Mesodermal cell (in vitro differentiated cells): ENCODE data around the gene DISP3.

ENCODE experiments used
- H3K27ac ChIP-seq: 2 replicates; pipeline ENCODE4 v1.7.0; 2013; ENCODE audit warnings: mild to moderate bottlenecking, low read depth, low read length, moderate library complexity; ENCODE audit not compliant: severe bottlenecking
- H3K36me3 ChIP-seq: 2 replicates; pipeline ENCODE4 v1.7.1; 2013; ENCODE audit warnings: mild to moderate bottlenecking, low read length, moderate library complexity; ENCODE audit not compliant: control insufficient read depth, insufficient read depth
- H3K4me1 ChIP-seq: one replicate; pipeline ENCODE4 v1.7.1; 2013; ENCODE audit warnings: mild to moderate bottlenecking, low read length; ENCODE audit not compliant: insufficient read depth, control insufficient read depth, poor library complexity, severe bottlenecking
- H3K4me3 ChIP-seq: 2 replicates; pipeline ENCODE4 v1.7.0; 2013; ENCODE audit warnings: low read length, control low read depth, mild to moderate bottlenecking; ENCODE audit not compliant: insufficient read depth, poor library complexity, severe bottlenecking; ENCODE audit errors: extremely low read depth
- H3K9me3 ChIP-seq: 2 replicates; pipeline ENCODE4 v1.7.1; 2013; ENCODE audit warnings: mild to moderate bottlenecking, low read length, moderate library complexity; ENCODE audit not compliant: control insufficient read depth
- WGBS, 2 experiments: methylation state at CpG; one replicate each; pipeline ENCODE4 v1.1.5; 2013; ENCODE audit warnings: missing lambda C conversion rate in 2 of 2; ENCODE audit not compliant: insufficient coverage in 2 of 2; 5-methylcytosine and 5-hydroxymethylcytosine counted together

Gene DISP3

DNA sequence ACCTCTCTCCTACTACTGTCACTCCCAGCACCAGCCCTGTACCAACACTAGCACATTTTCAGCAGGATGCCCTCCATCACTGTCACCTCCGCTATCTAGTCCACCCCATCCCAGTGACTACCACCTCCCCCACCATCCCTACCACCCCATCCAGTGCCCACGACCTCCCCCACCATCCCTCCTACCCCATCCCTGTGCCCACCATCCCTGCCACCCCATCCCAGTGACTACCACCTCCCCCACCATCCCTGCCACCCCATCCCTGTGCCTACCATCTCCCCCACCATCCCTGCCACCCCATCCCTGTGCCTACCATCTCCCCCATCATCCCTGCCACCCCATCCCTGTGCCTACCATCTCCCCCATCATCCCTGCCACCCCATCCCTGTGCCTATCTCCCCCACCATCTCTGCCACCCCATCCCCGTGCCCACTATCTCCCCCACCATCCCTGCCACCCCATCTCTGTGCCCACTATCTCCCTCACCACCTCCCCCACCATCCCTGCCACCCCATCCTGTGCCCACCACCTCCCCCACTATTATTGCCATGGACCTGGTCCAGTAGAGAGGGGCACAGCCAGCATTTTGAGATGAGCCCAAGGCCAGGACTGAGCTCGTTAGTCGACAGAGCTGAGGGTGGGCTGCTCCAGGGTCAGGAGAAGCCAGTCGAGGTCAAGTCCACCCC lies 45.7 kb downstream of the DISP3 start:
- Histone ChIP-seq H3K9me3 (no peaks in the 10 kb centered on the region), H3K36me3 (no peaks in the 10 kb centered on the region), H3K4me1 (no peaks in the 10 kb centered on the region), H3K27ac (no peak overlapping the region), H3K4me3 (no peak overlapping the region)
- 88 to 94% methylated on average over 4 to 5 of the region's 6 CpGs for WGBS, 2 experiments

DNA sequence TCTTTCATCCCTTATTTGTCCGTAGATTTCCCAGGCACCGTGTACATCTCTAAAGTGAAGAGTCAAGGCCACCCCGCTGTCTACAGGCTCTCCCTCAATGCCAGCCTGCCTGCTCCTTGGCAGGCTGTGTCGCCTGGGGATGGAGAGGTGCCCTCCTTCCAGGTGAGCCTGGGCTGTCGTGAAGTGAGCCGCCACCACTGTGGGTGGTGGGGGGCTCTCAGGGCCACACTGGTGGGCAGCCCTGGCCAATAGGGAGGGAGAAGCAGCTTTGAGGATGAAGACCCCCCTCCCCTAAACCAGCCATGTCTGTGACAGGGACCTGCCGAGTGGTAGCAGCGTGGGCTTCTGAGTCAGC lies 46.2 kb downstream of the DISP3 start:
- Histone ChIP-seq H3K4me1 (no peaks in the 10 kb centered on the region), H3K36me3 (no peaks in the 10 kb centered on the region), H3K27ac (no peak overlapping the region), H3K4me3 (no peak overlapping the region), H3K9me3 (no peaks in the 10 kb centered on the region)
- WGBS, 2 experiments = 82 to 93% methylated on average over 5 to 6 of the region's 8 CpGs

DNA sequence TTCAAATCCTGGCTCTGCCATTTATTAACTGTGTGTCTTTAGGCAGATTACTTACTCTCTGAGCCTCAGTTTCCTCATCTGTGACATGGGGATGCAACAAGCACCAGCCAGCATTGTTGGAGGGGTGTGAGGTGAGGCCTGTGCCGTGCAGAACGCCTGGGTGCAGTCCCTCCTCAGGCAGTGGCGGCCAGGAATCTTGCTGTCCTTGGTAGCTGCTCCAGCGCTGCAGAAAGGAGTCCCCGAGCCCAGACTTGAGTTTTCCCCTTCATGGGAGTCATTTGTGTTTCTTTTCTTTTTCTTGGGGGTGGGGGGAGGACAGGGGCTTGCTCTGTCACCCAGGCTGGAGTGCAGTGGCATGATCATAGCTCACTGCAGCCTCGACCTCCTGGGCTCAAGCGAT lies 46.6 kb downstream of the DISP3 start:
- no peak overlapping the region for H3K4me3 ChIP-seq
- 76 to 93% methylated on average over 4 to 7 of the region's 7 CpGs for WGBS, 2 experiments
- H3K9me3 ChIP-seq = no peaks in the 10 kb centered on the region

DNA sequence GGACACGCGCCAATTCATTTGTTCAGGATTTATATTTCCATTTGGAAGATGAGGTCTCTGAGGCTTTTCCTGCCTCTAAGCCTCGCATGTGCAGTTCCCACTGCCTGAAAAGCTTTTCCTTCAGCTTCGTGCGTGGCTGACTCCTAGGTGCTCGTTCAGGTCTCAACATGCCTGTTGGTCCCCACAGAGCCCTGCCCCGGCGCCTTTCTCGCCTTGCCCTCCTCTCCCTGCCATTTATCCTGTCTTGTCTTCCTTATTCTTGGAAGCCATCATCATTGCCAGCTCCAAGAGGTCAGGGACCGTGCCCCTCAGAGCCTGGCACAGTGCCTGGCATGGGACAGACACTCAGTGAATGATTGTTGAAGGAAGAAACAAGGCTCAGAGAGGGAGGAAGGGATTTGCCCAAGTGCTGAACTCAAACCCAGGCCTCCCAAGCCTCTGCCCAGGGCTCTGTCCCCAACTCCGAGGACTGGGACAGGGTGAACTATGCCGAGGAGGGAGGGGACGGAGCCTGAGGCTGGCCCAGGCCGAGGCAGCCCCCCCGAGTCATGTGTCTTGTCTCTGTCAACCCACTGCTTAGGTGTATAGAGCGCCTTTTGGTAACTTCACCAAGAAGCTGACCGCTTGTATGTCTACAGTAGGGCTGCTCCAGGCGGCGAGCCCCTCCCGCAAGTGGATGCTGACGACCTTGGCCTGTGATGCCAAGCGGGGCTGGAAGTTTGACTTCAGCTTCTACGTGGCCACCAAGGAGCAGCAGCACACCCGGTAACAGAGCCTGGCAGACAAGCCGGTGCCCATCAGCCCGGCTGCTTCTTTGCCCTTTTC lies 47.3 kb downstream of the DISP3 start:
- H3K4me3 ChIP-seq = no peak overlapping the region
- no peaks in the 10 kb centered on the region for H3K4me1 ChIP-seq
- H3K27ac ChIP-seq = no peak overlapping the region
- H3K36me3 ChIP-seq = no peaks in the 10 kb centered on the region
- WGBS, 2 experiments = 92 to 93% methylated on average over 24 to 25 of the region's 26 CpGs
- H3K9me3 ChIP-seq = no peaks in the 10 kb centered on the region

More for the DNA sequence above, 46.6 kb downstream of the DISP3 start:
- Histone ChIP-seq H3K27ac (no peak overlapping the region), H3K4me1 (no peaks in the 10 kb centered on the region), H3K36me3 (no peaks in the 10 kb centered on the region)

DNA sequence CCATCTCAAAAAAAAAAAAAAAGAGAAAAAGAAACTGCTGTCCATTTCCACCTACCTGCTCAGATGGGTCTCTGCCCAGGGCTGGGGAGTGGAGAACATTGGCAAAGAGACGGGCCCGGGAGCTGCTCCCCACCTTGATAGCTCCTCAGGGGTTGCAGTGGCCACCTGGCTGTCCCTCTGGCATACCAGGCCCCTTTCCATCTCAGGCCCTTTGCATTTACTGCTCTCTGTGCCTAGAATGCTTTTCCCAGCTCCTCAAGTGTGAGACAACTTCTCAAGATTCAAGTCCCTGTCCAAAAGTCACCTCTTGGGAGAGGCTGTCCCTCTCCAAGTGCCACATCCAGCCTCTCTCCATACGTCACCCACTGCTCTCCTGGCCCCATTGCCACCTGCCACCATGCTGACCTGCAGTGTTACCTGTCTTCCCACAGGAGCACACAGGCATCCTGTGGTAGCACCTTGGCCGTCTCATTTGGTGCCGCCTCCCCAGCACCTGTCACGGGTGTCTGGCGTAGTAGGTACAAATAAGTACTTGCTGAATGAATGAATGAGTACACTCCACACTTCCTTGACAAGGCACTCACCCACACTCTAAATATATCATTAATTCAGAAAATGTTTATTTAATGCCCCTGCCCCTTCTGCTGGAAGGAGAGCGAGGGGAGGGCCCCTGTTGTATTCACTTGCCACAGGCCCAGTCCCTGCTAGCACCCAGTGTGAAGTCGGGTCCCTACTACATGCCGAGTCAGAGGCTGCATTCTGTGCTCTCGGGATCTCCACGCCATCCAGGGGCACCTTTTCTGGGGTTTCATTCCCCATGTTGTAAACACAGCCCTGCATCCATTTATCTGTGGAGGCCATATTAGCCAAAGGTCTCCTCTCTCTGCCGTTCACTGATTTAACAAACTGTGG lies 48.8 kb downstream of the DISP3 start:
- H3K36me3 ChIP-seq = no peaks in the 10 kb centered on the region
- H3K27ac ChIP-seq = no peak overlapping the region
- 89 to 94% methylated on average over 8 of the region's 13 CpGs for WGBS, 2 experiments
- H3K4me3 ChIP-seq = no peak overlapping the region
- H3K4me1 ChIP-seq = no peaks in the 10 kb centered on the region
- no peaks in the 10 kb centered on the region for H3K9me3 ChIP-seq

DNA sequence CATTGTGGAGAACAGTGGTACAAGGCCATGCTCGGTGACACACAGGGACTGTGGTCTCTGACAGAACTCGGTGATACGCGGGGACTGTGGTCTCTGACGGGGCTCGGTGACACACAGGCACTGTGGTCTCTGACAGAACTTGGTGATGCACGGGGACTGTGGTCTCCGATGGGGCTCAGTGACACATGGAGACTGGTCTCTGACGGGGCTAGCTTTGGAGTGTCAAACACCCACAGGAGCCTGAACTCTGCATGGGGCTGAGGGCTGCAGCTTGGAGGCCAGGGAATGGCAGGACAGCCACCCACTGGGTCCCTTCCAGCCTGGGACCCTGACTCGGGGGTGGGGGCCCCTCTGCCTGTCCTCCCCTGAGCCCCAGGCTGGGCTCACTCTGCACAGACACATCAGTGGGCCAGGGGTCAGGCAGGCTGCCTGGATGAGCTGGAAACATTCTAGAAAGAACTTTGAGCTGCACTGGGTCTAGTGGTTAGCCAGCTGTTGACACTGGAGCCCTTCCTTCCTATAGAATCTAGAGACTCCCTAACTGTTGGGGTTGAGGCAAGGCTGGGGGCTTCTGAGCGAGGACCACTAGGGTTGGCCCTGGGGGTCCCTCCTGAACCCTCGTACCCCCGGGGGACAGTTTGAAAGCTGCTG lies 49.8 kb downstream of the DISP3 start:
- no peak overlapping the region for H3K27ac ChIP-seq
- H3K4me3 ChIP-seq = no peak overlapping the region
- H3K9me3 ChIP-seq = no peaks in the 10 kb centered on the region
- no peaks in the 10 kb centered on the region for H3K4me1 ChIP-seq
- 90 to 93% methylated on average over 12 to 13 of the region's 13 CpGs for WGBS, 2 experiments
- no peaks in the 10 kb centered on the region for H3K36me3 ChIP-seq

DNA sequence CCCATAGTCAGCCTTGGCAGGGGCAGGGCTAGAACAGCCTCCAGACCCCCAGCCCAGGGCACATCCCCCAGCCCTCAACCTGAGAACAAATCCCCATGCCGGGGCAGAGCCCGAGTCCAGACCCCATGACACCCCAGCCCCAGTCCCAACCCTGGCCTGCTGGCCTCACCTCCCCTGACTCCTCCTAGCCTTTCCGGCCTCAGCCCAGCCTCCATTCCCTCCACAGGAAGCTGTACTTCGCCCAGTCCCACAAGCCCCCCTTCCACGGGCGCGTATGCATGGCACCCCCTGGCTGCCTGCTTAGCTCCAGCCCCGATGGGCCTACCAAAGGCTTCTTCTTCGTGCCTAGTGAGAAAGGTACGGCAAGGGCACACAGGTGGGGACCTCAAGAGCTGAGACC lies 50.4 kb downstream of the DISP3 start:
- Histone ChIP-seq H3K27ac (no peak overlapping the region), H3K36me3 (no peaks in the 10 kb centered on the region), H3K9me3 (no peaks in the 10 kb centered on the region), H3K4me1 (no peaks in the 10 kb centered on the region), H3K4me3 (no peak overlapping the region)
- 86 to 96% methylated on average over 6 to 10 of the region's 10 CpGs for WGBS, 2 experiments

DNA sequence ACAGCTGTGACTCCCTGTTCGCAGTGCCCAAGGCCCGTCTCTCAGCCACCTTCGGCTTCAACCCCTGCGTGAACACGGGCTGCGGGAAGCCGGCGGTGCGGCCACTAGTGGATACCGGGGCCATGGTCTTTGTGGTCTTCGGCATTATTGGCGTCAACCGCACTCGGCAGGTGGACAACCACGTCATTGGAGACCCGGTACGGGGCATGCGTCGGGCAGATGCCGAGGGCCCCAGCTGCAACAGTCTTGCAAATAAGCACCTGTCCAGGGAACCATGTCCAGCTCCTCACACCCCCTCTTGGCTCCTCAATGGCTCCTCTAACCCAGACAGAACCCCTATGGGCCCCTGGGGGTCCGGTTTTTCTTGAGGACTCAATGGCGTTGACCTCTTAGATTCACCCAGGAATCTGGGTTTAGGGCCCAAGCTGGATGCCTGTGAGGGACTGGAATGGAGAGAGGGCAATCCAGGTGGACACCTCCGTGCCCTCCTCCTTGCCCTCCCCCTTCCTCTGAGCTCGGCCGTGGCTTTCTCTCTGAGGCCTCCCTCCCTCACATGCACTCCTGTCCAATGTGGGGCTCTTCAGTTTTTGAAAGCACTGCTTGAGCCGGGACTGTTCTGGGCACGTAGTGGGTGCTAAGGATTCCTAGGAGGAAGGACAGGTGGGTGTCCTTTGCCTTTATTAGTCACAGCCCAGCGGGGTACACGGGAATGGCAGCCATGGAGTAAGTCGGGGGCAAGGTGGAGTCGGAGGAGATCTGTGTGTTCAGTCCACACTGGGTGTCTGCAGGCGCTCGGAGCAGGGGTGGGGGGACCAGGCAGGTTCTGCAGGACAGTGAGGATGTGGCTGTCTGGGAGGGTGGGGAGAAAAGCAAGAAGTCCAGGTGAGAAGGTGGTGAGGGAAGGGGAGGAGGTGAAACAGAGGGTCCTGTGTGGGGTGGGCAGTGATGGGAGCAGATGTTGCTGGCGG lies 51.1 kb downstream of the DISP3 start:
- Histone ChIP-seq H3K4me1 (no peaks in the 10 kb centered on the region), H3K9me3 (no peaks in the 10 kb centered on the region), H3K27ac (no peak overlapping the region), H3K4me3 (no peak overlapping the region), H3K36me3 (no peaks in the 10 kb centered on the region)
- WGBS, 2 experiments = 94% methylated on average over 27 to 28 of the region's 34 CpGs

DNA sequence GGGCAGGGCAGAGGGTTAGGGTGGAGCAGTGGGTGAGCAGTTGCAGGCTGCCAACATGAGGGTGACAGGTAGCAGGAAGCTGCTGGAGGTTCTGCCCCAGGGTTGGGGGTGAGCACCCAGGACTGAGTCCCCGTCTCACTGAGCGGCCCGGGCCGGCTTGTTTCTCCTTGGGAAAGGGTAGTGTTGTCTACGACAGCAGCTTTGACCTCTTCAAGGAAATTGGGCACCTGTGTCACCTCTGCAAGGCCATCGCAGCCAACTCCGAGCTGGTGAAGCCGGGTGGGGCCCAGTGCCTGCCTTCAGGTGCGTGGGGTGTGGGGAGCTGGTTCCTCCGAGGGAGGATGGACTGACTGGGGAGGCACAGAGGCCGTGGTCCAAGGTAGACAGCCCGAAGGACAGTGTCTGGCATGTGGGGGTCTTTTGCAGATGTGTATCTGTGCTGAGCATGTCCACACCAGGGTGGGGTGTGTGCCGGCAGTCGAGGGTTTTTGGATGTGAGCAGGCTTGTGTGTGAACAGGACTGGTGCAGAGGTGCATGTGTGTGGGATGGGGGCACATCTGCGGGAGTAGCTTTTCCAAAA lies 51.9 kb downstream of the DISP3 start:
- no peaks in the 10 kb centered on the region for H3K4me1 ChIP-seq
- H3K27ac ChIP-seq = no peak overlapping the region
- no peak overlapping the region for H3K4me3 ChIP-seq
- 92 to 95% methylated on average over 14 of the region's 15 CpGs for WGBS, 2 experiments
- no peaks in the 10 kb centered on the region for H3K9me3 ChIP-seq
- no peaks in the 10 kb centered on the region for H3K36me3 ChIP-seq
